ENCODE results near the gene DMWD.

DNA sequence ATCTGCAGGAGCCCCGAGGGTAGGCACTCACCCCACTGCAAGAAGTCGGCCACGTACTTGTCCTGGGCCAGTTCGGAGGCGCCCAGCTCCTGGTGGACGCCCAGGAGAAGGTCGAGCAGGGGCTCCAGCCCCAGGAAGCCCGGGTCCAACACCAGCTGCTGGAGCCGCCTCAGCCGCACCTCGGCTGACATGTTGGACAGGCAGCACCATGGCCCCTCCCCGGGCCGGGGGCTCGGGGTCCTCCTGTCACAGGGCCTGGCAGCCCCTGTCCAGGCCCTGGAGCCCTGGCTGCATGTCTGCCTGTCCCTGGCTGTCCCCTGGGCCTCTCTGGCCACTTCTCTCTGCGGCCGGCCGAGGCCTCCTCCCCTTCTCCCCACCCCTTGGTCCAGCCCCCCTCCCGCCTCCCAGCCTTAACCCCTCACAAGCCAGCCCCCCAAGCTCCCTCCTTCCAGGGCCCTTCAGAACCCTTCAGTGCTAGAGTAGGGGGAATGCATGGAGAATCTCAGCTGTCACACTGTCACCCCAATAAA lies 10.4 kb downstream of the DMWD start, which contains the start of gene DMPK:
- TF ChIP-seq CTCF (IDR thresholded peaks at IDR 0.05; ENCODE audit: insufficient read depth, low read length, poor library complexity, severe bottlenecking) (no peak), EZH2phosphoT487 (conservative IDR thresholded peaks at IDR 0.05; ENCODE audit: low read length) (no peak)

All from SU-DHL-6 (cell line).